Hepatocyte (in vitro differentiated cells): ENCODE measurements around the gene ATP9B. TPM values are rescaled to one million over a fixed set of nuclear protein-coding genes. Genes with fewer than 3 reads are reported as not detected.

Experiments used
- DNase-seq: peaks from one replicate; pipeline ENCODE4 v3.0.0-alpha.2; 2016; ENCODE audit warnings: low spot score
- H2AFZ ChIP-seq: fragments of 200-600 bp; sonication (generic); 2 replicates; pipeline ENCODE4 v1.6.0; 2016; ENCODE audit warnings: antibody characterized with exemption, mild to moderate bottlenecking
- H3K27ac ChIP-seq: fragments of 200-600 bp; sonication (generic); 2 replicates; pipeline ENCODE4 v1.5.1; 2016; ENCODE audit warnings: mild to moderate bottlenecking
- H3K27me3 ChIP-seq: fragments of 200-600 bp; sonication (generic); 2 replicates; pipeline ENCODE4 v1.6.1; 2016
- H3K36me3 ChIP-seq: fragments of 200-600 bp; sonication (generic); replicated peaks from 2 replicates; pipeline ENCODE4 v1.5.1; 2016; ENCODE audit warnings: low read depth; ENCODE audit not compliant: insufficient read depth
- H3K4me1 ChIP-seq: fragments of 200-600 bp; sonication (generic); 2 replicates; pipeline ENCODE4 v1.5.1; 2016; ENCODE audit warnings: mild to moderate bottlenecking, moderate library complexity; ENCODE audit not compliant: insufficient read depth
- H3K4me2 ChIP-seq: fragments of 200-600 bp; sonication (generic); 2 replicates; pipeline ENCODE4 v1.6.0; 2016
- H3K4me3 ChIP-seq: fragments of 200-600 bp; sonication (generic); 2 replicates; pipeline ENCODE4 v1.5.1; 2016; ENCODE audit warnings: mild to moderate bottlenecking
- H3K79me2 ChIP-seq: fragments of 200-600 bp; sonication (generic); 2 replicates; pipeline ENCODE4 v1.6.0; 2017; ENCODE audit warnings: mild to moderate bottlenecking
- H3K9me2 ChIP-seq: fragments of 200-600 bp; sonication (generic); replicated peaks from 2 replicates; pipeline ENCODE4 v1.6.0; 2017; ENCODE audit warnings: mild to moderate bottlenecking; ENCODE audit not compliant: insufficient read depth
- H3K9me3 ChIP-seq: fragments of 200-600 bp; sonication (generic); 2 replicates; pipeline ENCODE4 v1.5.1; 2016; ENCODE audit warnings: low read depth, mild to moderate bottlenecking
- H4K20me1 ChIP-seq: fragments of 200-600 bp; sonication (generic); 2 replicates; pipeline ENCODE4 v1.6.0; 2016; ENCODE audit warnings: mild to moderate bottlenecking; ENCODE audit not compliant: insufficient read depth, poor library complexity, severe bottlenecking
- CTCF ChIP-seq: fragments of 200-600 bp; sonication (generic); IDR thresholded peaks from 2 replicates; pipeline ENCODE4 v1.5.1; 2016; ENCODE audit warnings: antibody characterized with exemption, mild to moderate bottlenecking; ENCODE audit not compliant: poor library complexity
- EZH2 ChIP-seq: fragments of 200-600 bp; sonication (generic); IDR thresholded peaks from 2 replicates; pipeline ENCODE4 v1.6.1; 2016; ENCODE audit warnings: antibody characterized with exemption, mild to moderate bottlenecking, borderline replicate concordance
- EZH2phosphoT487 ChIP-seq: fragments of 200-600 bp; sonication (generic); IDR thresholded peaks from one replicate; pipeline ENCODE4 v1.6.1; 2018; ENCODE audit warnings: antibody characterized with exemption, mild to moderate bottlenecking, low read depth, moderate library complexity; ENCODE audit not compliant: unreplicated experiment, severe bottlenecking
- WGBS: methylation state at CpG from one replicate; pipeline ENCODE4 v1.1.6; 2016; ENCODE audit warnings: low lambda C conversion rate; ENCODE audit errors: missing lambda C conversion rate; 5-methylcytosine and 5-hydroxymethylcytosine counted together
- polyA plus RNA-seq: library from polyadenylated mRNA; unstranded; fragments of >200 nt; fragmentation: Nextera tagmentation; extraction: Ambion mirVana; gene quantifications from 2 replicates; pipeline ENCODE4 v1.2.1, GENCODE V29; 2016
- total RNA-seq: library from RNA; depleted of rRNA; stranded (reverse); fragments of >200 nt; gene quantifications from 2 replicates; pipeline ENCODE4 v1.2.3, GENCODE V29; 2014

Gene ATP9B
- total and polyA plus RNA-seq, 2 experiments from 2014 or later: 14.6 to 23.8 TPM

GRCh38 chr18:79343567-79344207, 274.5 kb downstream of the ATP9B start:
- Histone ChIP-seq H3K9me3 (no peaks in the 10 kb centered on the region), H3K79me2 (no peaks in the 10 kb centered on the region), H2AFZ (no peak overlapping the region), H4K20me1 (no peaks in the 10 kb centered on the region), H3K9me2 (no peaks in the 10 kb centered on the region), H3K4me2 (peak overlapping the region; percentile 28), H3K27ac (peak overlapping the region; percentile 61), H3K4me3 (no peak overlapping the region), H3K27me3 (no peaks in the 10 kb centered on the region), H3K4me1 (no peaks in the 10 kb centered on the region), H3K36me3 (no peaks in the 10 kb centered on the region)
- TF ChIP-seq EZH2: no peak
- TF ChIP-seq EZH2phosphoT487: no peak
- DNase-seq: no peak
- 79% methylated on average over 17 of the region's 17 CpGs for WGBS

GRCh38 chr18:79344208-79344581, 275.0 kb downstream of the ATP9B start:
- DNase-seq: no peak
- Histone ChIP-seq H3K4me1 (no peaks in the 10 kb centered on the region), H4K20me1 (no peaks in the 10 kb centered on the region), H3K27me3 (no peaks in the 10 kb centered on the region), H3K9me3 (no peaks in the 10 kb centered on the region), H3K79me2 (no peaks in the 10 kb centered on the region), H3K9me2 (no peaks in the 10 kb centered on the region), H3K4me3 (no peak overlapping the region), H3K36me3 (no peaks in the 10 kb centered on the region), H2AFZ (no peak overlapping the region), H3K4me2 (peak overlapping the region; percentile 28), H3K27ac (peak overlapping the region; percentile 61)
- TF ChIP-seq EZH2: no peak
- TF ChIP-seq EZH2phosphoT487: no peak
- no peak for TF ChIP-seq CTCF
- WGBS: 93% methylated on average over 2 of the region's 2 CpGs

- no peak for DNase-seq
- Histone ChIP-seq H3K4me3 (no peak overlapping the region), H2AFZ (no peak overlapping the region), H3K79me2 (no peaks in the 10 kb centered on the region), H3K9me3 (no peaks in the 10 kb centered on the region), H3K4me1 (no peaks in the 10 kb centered on the region), H4K20me1 (no peaks in the 10 kb centered on the region), H3K27ac (no peak overlapping the region), H3K27me3 (no peaks in the 10 kb centered on the region), H3K4me2 (no peak overlapping the region), H3K9me2 (no peaks in the 10 kb centered on the region), H3K36me3 (no peaks in the 10 kb centered on the region)
- TF ChIP-seq EZH2 (no peak), EZH2phosphoT487 (no peak), CTCF (no peak)
- WGBS: 96% methylated on average over 11 of the region's 11 CpGs
Measured at GRCh38 chr18:79345366-79345765, 276.2 kb downstream of the ATP9B start.

- Histone ChIP-seq H3K27ac (no peak overlapping the region), H3K9me3 (no peaks in the 10 kb centered on the region), H4K20me1 (no peaks in the 10 kb centered on the region), H3K4me3 (no peak overlapping the region), H3K79me2 (no peaks in the 10 kb centered on the region), H3K4me2 (no peak overlapping the region), H3K27me3 (no peaks in the 10 kb centered on the region), H3K36me3 (no peaks in the 10 kb centered on the region), H3K9me2 (no peaks in the 10 kb centered on the region), H3K4me1 (no peaks in the 10 kb centered on the region), H2AFZ (no peak overlapping the region)
- DNase-seq: no peak
- no peak for TF ChIP-seq CTCF
- 97% methylated on average over 26 of the region's 26 CpGs for WGBS
Measured at GRCh38 chr18:79345981-79346380, 276.8 kb downstream of the ATP9B start.
